IgD-negative memory B cell (primary cell): ENCODE results near the gene PLCG1. TPM values are rescaled to one million over a fixed set of nuclear protein-coding genes. Genes with fewer than 3 reads are reported as not detected.
A peak's percentile ranks its signal among the peaks of the same experiment; 100 is the strongest.

Experiments
- H3K27ac Mint-ChIP-seq, 3 donors: one replicate each; pipeline ENCODE4 v1.8.0; 2020 to 2022; ENCODE audit warnings: mild to moderate bottlenecking in 3 of 3, mixed read lengths in 3 of 3, moderate library complexity in 1 of 3
- H3K27me3 Mint-ChIP-seq: one replicate; pipeline ENCODE4 v1.8.0; 2021; ENCODE audit warnings: mixed read lengths
- H3K36me3 Mint-ChIP-seq: one replicate; pipeline ENCODE4 v1.8.0; 2020; ENCODE audit warnings: mild to moderate bottlenecking, mixed read lengths
- H3K4me1 Mint-ChIP-seq, 3 donors: one replicate each; pipeline ENCODE4 v1.8.0; 2020 to 2022; ENCODE audit warnings: mixed read lengths in 3 of 3, mild to moderate bottlenecking in 1 of 3
- H3K4me3 Mint-ChIP-seq, 4 donors: one replicate each; pipeline ENCODE4 v1.8.0; 2020 to 2022; ENCODE audit warnings: mild to moderate bottlenecking in 4 of 4, mixed read lengths in 4 of 4, moderate library complexity in 3 of 4
- H3K9me3 Mint-ChIP-seq, 3 donors: one replicate each; pipeline ENCODE4 v1.8.0; 2020 to 2021; ENCODE audit warnings: mixed read lengths in 3 of 3, mild to moderate bottlenecking in 1 of 3
- polyA plus RNA-seq: library from polyadenylated mRNA; unstranded; fragments of 300-500 nt; fragmentation: Illumina TruSeq; gene quantifications from one replicate; pipeline ENCODE4 v1.2.3, GENCODE V29; 2021

Gene PLCG1
- polyA plus RNA-seq, 1 donor from 2014 or later, result 12.8 TPM

DNA sequence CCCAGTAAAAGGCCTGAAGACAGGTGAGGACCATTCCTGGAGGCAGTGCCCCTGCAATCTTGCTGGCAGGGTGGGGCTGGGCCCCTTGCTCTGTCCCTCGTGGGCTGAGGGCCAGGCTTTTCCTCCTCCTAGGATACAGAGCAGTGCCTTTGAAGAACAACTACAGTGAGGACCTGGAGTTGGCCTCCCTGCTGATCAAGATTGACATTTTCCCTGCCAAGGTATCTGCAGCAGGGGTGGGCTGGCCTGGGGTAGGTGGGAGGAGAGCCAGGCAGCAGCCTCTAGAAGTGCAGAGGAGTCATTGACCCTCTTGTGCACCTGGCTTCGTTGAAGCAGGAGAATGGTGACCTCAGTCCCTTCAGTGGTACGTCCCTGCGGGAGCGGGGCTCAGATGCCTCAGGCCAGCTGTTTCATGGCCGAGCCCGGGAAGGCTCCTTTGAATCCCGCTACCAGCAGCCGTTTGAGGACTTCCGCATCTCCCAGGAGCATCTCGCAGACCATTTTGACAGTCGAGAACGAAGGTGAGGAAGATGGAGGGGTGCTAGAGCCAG lies 36.5 kb downstream of the PLCG1 start:
- no peaks in the 10 kb centered on the region for H3K4me1 Mint-ChIP-seq
- H3K4me3 Mint-ChIP-seq, result no peak overlapping the region
- no peaks in the 10 kb centered on the region for H3K36me3 Mint-ChIP-seq
- H3K9me3 Mint-ChIP-seq, result no peaks in the 10 kb centered on the region
- no peaks in the 10 kb centered on the region for H3K27me3 Mint-ChIP-seq
- H3K27ac Mint-ChIP-seq, result peak overlapping the region in 1 of 3 donors; percentile 78

- Mint-ChIP-seq H3K4me3 (no peak overlapping the region), H3K4me1 (no peaks in the 10 kb centered on the region), H3K36me3 (no peaks in the 10 kb centered on the region), H3K27me3 (no peaks in the 10 kb centered on the region), H3K9me3 (no peaks in the 10 kb centered on the region), H3K27ac (no peak overlapping the region)
Measured at GRCh38 chr20:41174373-41174772, 37.0 kb downstream of the PLCG1 start.

DNA sequence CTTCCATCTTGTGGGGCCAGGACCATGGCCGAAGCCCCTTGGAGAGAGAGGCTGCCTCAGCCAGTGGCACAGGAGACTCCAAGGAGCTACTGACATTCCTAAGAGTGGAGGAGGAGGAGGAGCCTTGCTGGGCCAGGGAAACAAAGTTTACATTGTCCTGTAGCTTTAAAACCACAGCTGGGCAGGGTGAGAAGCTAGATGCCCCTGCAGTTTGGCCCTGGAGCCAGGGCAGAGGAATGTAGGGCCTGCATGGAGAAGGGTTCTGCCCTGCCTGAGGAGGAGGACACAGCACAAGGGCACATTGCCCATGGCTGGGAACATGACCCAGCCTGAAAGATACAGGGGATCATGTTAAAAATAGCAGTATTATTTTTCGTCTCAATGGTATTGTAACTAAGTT lies 37.4 kb downstream of the PLCG1 start:
- Mint-ChIP-seq H3K4me3 (no peak overlapping the region), H3K4me1 (no peaks in the 10 kb centered on the region), H3K27ac (no peak overlapping the region), H3K36me3 (no peaks in the 10 kb centered on the region), H3K27me3 (no peaks in the 10 kb centered on the region), H3K9me3 (no peaks in the 10 kb centered on the region)

DNA sequence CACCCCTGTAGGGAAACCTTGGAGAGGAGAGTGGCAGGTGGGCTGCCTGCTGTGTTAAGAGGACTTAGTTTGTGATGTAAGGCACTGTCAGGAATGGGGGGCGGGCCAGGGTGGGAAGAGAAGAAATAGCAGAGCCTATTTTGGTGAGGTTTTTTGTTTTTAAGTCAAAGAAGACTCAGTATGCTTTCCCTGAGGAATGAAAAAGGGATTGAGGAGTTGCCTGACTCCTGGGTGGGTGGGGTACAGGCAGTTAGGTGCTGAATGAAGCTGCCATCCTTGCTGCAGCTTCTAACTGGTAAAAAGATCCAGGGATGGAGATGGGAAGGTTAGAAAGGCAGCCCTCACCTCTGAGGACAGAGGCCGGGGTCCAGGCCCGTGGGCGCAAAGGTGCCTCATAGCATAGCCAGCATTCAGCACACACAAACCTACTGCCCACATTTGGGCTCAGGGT lies 37.9 kb downstream of the PLCG1 start:
- Mint-ChIP-seq H3K4me3 (no peak overlapping the region), H3K9me3 (no peaks in the 10 kb centered on the region), H3K27me3 (no peaks in the 10 kb centered on the region), H3K4me1 (no peaks in the 10 kb centered on the region), H3K36me3 (no peaks in the 10 kb centered on the region), H3K27ac (no peak overlapping the region)

GRCh38 chr20:41175727-41176330 lies 38.5 kb downstream of the PLCG1 start:
- H3K36me3 Mint-ChIP-seq, result no peaks in the 10 kb centered on the region
- H3K4me1 Mint-ChIP-seq, result no peaks in the 10 kb centered on the region
- no peaks in the 10 kb centered on the region for H3K27me3 Mint-ChIP-seq
- no peak overlapping the region for H3K27ac Mint-ChIP-seq
- H3K9me3 Mint-ChIP-seq, result no peaks in the 10 kb centered on the region
- H3K4me3 Mint-ChIP-seq, result no peak overlapping the region

DNA sequence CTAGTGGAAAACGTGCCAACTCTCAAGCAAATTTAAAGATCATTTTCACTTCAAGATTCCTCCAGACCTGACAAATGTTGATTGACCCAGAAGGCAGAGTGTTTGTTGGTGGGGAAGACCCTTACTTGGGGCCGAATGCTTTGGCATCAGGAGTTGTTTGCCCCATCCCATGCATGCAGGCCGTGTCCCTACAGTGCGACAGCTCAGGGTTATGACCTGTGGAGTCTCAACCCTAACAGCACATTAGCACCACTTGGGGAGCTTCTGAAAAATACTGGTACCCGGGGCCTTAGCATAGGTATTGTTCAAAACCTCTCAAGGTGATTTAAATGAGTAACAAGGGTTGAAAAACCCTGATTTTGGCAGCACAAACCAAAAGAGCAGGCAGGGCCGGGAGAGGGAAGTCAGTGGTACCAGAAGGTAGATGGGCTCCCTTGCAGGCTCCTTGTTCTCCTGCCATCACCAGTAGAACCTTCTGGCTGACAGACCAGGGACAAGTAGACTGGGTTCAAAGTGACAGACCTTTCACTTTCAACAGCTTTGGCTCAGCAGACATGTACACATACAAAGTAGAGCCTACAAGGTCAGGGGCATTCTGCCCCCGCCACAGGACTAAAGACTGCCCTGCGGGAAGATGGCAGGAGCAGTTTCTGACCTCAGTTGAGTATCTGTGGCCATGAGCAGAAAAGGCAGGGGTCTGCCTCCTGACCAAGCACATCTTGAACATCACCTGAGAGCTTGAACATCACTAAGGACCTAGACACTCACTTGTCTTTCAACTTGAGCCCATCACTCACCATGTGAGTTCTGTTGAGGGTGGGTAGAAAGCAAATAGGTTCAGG lies 39.6 kb downstream of the PLCG1 start:
- Mint-ChIP-seq H3K27me3 (no peaks in the 10 kb centered on the region), H3K9me3 (no peaks in the 10 kb centered on the region), H3K4me3 (no peak overlapping the region), H3K27ac (peak overlapping the region in 1 of 3 donors; percentile 50), H3K36me3 (peaks cover 3% of the 10 kb centered on the region), H3K4me1 (no peaks in the 10 kb centered on the region)

- H3K4me3 Mint-ChIP-seq, result no peak overlapping the region
- no peaks in the 10 kb centered on the region for H3K4me1 Mint-ChIP-seq
- H3K27me3 Mint-ChIP-seq, result no peaks in the 10 kb centered on the region
- H3K27ac Mint-ChIP-seq, result peak overlapping the region in 1 of 3 donors; percentile 72
- H3K9me3 Mint-ChIP-seq, result no peaks in the 10 kb centered on the region
- peaks cover 4% of the 10 kb centered on the region for H3K36me3 Mint-ChIP-seq
Measured at GRCh38 chr20:41177636-41178035, 40.3 kb downstream of the PLCG1 start.

DNA sequence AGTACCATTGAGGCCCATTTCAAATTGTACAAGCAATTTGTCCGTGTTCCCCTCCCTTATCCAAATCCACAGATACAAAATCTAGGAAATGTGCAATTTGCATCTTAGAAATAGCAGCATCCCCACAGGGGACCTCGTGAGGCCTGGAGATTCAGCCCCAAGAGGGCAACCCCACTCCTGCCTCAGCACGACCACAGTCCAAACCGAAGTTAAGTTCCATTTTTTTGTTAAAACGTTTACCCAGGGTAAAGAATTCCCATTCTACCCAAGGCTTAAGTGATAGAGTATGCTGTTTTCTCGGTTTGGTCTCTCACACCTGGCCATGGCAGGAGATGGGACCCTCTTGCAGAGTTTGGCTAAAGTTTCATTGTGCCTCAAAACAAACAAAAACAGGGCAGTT lies 41.2 kb downstream of the PLCG1 start:
- Mint-ChIP-seq H3K4me1 (no peaks in the 10 kb centered on the region), H3K36me3 (peaks cover 4% of the 10 kb centered on the region), H3K9me3 (no peaks in the 10 kb centered on the region), H3K27me3 (no peaks in the 10 kb centered on the region), H3K27ac (peak overlapping the region in 1 of 3 donors; percentile 47), H3K4me3 (no peak overlapping the region)

GRCh38 chr20:41178904-41179432 lies 41.6 kb downstream of the PLCG1 start:
- Mint-ChIP-seq H3K9me3 (no peaks in the 10 kb centered on the region), H3K27me3 (no peaks in the 10 kb centered on the region), H3K36me3 (peaks cover 4% of the 10 kb centered on the region), H3K27ac (no peak overlapping the region), H3K4me1 (no peaks in the 10 kb centered on the region), H3K4me3 (no peak overlapping the region)

DNA sequence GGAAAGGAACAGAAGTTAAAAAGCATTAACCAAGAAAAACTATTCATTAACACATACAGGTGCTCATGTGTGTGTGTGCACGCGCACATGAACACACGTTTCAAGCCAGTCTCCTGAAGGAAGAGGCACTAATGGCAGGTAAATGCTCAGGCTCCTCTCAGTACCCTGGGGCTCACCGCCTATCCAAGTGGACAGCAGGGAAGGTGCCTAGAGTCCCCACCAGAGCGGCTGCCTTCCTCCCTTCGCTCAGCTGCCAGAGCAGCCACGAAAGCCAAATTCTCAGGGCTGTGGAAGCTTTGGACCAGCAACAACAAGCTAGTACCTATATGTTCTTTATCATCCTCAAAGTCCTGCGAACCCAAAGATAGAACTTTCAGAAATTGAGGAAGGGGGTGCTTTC lies 42.6 kb downstream of the PLCG1 start:
- Mint-ChIP-seq H3K9me3 (no peaks in the 10 kb centered on the region), H3K36me3 (peaks cover 4% of the 10 kb centered on the region), H3K27me3 (no peaks in the 10 kb centered on the region), H3K27ac (peak overlapping the region in 1 of 3 donors; percentile 62), H3K4me1 (no peaks in the 10 kb centered on the region), H3K4me3 (no peak overlapping the region)

GRCh38 chr20:41180599-41181333 lies 43.4 kb downstream of the PLCG1 start:
- Mint-ChIP-seq H3K27me3 (no peaks in the 10 kb centered on the region), H3K27ac (peak overlapping the region in 2 of 3 donors; percentile 33 to 62)

GRCh38 chr20:41181567-41181966 lies 44.2 kb downstream of the PLCG1 start:
- H3K4me1 Mint-ChIP-seq, result no peaks in the 10 kb centered on the region
- no peaks in the 10 kb centered on the region for H3K9me3 Mint-ChIP-seq
- no peak overlapping the region for H3K4me3 Mint-ChIP-seq
- no peaks in the 10 kb centered on the region for H3K27me3 Mint-ChIP-seq
- H3K27ac Mint-ChIP-seq, result peak overlapping the region in 1 of 3 donors; percentile 33
- H3K36me3 Mint-ChIP-seq, result peaks cover 4% of the 10 kb centered on the region

More at GRCh38 chr20:41180599-41181333, 43.4 kb downstream of the PLCG1 start:
- Mint-ChIP-seq H3K4me1 (no peaks in the 10 kb centered on the region), H3K36me3 (peaks cover 4% of the 10 kb centered on the region), H3K4me3 (no peak overlapping the region), H3K9me3 (no peaks in the 10 kb centered on the region)

- no peaks in the 10 kb centered on the region for H3K27me3 Mint-ChIP-seq
- H3K36me3 Mint-ChIP-seq, result peaks cover 4% of the 10 kb centered on the region
Measured at GRCh38 chr20:41182296-41183212, 45.2 kb downstream of the PLCG1 start.

DNA sequence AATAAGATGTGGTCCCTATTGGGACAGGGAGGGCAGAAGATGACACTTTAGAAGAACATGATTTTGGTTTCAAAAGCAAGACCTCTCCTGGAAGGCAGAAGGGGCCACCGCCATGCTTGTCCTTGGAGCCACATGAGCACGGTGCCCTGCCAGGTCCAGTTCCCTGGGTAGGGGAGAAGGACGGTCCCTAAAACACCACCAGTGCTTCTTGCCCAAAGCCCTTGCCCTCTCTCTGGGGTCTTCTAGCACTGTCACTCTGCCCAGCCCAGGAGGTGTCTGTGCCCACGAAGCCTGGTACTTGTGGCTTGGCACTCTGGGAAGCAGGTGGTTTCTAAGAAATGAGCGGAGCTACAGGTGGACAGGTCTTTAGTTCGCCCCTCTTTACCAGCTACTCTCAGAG lies 46.0 kb downstream of the PLCG1 start:
- Mint-ChIP-seq H3K9me3 (no peaks in the 10 kb centered on the region), H3K4me3 (no peak overlapping the region), H3K36me3 (peaks cover 4% of the 10 kb centered on the region), H3K27me3 (no peaks in the 10 kb centered on the region), H3K4me1 (no peaks in the 10 kb centered on the region), H3K27ac (no peak overlapping the region)

More at GRCh38 chr20:41182296-41183212, 45.2 kb downstream of the PLCG1 start:
- Mint-ChIP-seq H3K9me3 (no peaks in the 10 kb centered on the region), H3K27ac (no peak overlapping the region), H3K4me3 (no peak overlapping the region), H3K4me1 (no peaks in the 10 kb centered on the region)
